OCI-M2 (cell line): Measurements from ENCODE around the gene RAPGEF2.
A peak's percentile ranks its signal among the peaks of the same experiment; 100 is the strongest.
"Not testable (repeated sequence)": the region's sequence is repeated elsewhere in the genome, so short reads cannot be mapped to it uniquely, and the experiment has no call there.

Experiments
- DNase-seq: peaks from one replicate; lab custom pipeline; 2025; ENCODE audit not compliant: unreplicated experiment; lab: John Stamatoyannopoulos, UW

Gene RAPGEF2, protein sequence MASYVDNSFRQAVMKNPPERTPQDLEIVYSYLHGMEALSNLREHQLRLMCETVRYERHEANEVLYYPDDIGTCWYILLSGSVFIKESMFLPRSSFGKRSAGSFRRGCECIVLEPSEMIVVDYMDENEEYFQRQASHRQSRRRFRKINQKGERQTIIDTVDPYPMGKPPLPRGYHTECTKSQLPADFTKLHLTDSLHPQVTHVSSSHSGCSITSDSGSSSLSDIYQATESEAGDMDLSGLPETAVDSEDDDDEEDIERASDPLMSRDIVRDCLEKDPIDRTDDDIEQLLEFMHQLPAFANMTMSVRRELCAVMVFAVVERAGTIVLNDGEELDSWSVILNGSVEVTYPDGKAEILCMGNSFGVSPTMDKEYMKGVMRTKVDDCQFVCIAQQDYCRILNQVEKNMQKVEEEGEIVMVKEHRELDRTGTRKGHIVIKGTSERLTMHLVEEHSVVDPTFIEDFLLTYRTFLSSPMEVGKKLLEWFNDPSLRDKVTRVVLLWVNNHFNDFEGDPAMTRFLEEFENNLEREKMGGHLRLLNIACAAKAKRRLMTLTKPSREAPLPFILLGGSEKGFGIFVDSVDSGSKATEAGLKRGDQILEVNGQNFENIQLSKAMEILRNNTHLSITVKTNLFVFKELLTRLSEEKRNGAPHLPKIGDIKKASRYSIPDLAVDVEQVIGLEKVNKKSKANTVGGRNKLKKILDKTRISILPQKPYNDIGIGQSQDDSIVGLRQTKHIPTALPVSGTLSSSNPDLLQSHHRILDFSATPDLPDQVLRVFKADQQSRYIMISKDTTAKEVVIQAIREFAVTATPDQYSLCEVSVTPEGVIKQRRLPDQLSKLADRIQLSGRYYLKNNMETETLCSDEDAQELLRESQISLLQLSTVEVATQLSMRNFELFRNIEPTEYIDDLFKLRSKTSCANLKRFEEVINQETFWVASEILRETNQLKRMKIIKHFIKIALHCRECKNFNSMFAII (N-terminal part only)

DNA sequence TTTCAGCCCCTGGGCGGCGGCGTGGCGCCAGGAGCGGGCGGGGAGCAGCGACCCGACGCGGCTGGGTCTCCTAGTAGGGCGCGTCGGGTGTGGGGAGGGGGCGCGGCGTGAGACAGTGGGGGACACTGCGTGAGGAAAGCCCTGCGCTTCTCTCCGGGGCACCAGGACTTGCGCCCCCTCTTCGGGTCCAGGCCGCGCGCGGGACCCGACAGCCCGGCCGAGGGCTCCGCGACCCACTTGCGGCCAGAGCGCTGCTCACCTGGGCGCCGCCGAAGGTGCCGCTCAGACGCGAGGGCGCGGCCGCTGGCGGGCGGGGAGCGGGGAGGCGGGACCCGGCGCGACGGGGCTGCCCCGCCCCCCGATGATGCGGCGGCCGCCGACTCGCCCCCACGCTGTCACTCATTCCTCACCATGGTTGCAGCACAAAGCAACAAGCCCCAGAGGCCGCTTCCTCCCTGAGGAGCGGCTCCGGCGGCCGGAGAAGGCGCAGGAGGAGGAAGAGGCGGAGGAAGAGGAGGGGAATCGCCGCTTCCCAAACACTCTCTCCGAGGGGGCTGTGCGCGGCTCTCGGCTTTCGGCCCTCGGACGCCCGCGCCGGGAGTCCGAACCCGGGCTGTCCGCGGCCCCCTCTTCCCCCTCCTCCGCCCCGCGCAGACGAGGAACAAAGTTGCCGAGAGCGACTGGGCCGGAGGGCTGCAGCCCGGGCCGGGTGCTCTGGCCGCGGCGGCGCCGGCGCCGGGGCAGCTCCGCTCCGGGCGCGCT lies at the start of gene RAPGEF2:
TSS of gene RAPGEF2 (plus strand) at position 458 of the 762 bp plus-strand sequence. CDS start 1,084 bp downstream, outside the sequence.
- peak; percentile 10 for DNase-seq

- no peak for DNase-seq
Measured at GRCh38 chr4:159055833-159056232, 47.0 kb upstream of the RAPGEF2 start.

GRCh38 chr4:159060161-159060560 lies 42.7 kb upstream of the RAPGEF2 start:
- DNase-seq, result no peak

- no peak for DNase-seq
Measured at GRCh38 chr4:159062381-159062780, 40.5 kb upstream of the RAPGEF2 start.

DNA sequence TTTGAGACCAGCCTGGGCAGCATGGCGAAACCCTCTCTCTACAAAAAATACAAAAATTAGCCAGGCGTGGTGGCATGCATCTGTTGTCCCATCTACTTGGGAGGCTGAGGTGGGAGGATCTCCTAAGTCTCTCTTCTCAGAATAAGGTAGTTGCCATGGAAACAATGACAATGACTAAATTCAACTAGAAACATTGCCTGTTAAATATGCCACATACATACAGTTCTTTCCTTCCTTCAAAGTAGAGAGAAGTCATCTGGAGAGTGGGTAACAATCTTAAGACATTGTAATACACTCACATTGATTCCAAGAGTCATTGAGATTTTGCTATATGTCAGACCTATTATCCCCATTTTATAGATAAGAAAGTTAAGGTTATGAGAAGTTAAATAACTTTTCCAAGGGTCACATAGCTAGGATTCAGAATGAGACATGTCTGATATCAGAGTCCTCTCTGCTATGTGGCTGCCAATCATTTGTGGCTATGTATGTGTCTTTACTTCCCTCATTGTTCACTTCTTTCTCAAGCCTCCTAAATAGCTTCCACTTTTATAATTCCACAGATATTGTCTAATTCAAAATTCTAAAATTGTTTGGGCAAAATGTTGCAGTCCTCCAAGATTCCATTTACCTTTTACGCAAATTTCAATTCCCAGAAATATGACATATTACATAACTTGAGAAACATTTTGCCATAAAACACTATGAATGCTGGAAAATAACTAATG lies 37.2 kb upstream of the RAPGEF2 start:
- DNase-seq, result no peak

- not testable (repeated sequence) for DNase-seq
Measured at GRCh38 chr4:159068139-159068538, 34.7 kb upstream of the RAPGEF2 start.

DNA sequence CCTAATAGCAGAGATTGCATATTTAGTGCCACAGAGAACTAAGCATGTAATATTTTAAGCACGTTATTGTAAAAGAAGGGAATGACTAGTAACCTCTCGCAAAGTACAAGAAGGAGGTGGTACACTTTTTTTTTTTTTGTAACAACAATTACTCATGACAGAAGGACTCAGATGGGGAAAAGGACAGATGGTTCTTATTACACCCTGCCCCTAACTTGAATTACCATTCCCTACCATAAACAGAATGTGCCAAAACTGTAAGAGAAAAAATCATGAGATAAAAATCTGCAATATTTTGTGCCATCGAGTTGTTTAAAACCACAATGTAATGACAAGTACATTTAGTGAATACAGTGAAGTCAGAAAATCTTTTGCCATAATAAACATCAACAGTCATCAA lies 33.0 kb upstream of the RAPGEF2 start:
- DNase-seq, result no peak

DNA sequence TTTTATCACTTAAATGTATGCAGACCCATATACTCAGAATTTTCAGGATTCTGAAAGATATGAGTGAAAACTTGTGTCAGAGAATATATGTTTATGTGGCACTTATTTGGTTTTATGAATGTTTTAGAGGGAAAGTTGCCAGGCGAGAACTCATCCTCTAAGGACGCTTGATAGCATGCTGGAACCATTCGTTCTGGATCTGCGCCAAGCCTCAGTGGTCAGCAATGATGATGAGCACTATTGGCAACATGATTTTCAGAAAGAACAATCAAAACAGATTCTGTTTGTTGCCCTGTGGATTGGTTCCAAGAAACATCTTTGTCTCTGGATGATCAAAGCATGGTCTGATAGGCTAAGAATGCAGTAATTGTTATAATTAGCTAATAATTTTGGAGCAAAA lies 32.1 kb upstream of the RAPGEF2 start:
- no peak for DNase-seq

DNA sequence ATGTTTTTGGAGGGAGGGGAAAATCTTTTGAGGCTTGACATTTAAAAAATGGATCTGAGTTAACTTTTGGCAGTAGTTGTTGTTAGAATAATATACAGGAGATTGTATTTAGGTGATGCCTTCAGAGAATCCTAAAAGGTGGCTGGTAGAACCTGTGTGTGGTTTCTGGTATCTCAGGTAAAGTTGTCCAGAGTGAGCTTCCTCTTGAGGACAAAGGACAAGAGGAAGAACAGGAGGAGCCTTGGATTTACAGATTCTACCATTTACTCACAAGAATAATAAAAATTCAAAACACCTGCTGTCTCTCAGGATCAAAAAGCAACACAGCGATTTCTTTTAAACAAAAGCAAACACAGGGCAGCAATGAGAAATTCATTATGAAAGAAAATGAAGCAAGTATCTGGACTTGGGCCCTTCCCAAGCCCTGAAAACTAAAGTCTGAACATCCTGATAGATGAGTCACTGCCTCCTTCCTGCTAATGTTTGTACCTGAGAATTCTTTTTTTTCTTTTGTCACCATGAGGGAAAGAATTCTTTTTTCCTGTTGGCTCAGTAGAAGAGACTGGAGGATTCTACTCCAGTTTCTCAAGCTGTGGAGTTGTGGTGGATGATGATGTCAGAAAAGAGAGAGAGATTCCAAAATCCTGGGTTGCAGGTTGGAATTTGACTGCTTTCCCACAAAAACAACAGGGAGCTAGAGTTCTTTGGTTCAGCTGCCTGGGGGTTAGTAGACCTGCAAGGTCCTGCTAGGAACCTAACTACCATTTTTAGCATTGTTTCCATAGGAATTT lies 31.5 kb upstream of the RAPGEF2 start:
- no peak for DNase-seq

GRCh38 chr4:159071969-159072765 lies 30.7 kb upstream of the RAPGEF2 start:
- DNase-seq, result no peak

GRCh38 chr4:159075531-159075932 lies 27.3 kb upstream of the RAPGEF2 start:
- DNase-seq, result no peak

DNA sequence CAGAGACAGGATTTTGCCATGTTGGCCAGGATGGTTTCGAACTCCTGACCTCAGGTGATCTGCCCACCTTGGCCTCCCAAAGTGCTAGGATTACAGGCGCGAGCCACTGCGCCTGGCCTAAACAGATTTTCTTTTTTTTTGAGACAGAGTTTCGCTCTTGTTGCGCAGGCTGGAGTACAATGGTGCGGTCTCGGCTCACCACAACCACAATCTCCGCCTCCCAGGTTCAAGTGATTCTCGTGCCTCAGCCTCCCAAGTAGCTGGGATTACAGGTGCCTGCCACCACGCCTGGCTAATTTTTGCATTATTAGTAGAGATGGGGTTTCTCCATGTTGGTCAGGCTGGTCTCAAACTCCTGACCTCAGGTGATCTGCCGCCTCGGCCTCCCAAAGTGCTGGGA lies 25.9 kb upstream of the RAPGEF2 start:
- DNase-seq, result not testable (repeated sequence)

DNA sequence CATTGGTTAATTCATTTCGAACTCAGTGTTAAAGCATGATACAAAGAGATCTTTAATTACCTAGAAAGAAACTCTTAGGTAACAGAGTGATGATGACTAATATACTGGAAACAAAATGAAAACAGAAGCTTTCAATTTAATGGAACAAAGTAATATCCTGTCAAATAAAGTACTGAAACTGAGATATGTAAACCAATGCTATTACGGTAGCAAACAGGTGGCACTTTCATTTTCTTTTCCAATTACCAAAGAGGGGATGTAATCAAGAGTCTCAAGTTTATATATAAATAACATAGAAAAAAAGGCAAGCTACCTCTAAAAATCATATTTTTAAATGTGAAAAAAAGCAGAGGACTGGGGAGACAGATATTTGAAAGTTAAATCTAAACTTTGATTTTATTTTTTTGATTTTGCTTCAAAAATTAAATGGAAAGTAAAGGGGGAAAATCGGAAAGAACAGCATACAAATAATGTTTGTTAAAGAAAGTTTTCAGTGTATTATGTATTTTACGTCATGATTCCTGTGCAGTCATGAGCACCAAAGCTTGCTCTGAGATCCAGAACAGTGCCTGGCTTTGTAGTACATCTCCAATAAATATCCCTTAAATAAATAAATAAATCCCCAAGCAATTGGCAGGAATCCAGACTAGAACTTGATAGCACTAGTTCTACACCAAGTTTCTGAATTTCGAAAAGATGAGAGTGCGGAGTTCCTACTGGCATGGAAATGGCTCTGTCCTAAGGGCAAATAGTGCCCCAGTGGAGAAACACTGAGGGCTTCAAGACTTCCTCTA lies 25.0 kb upstream of the RAPGEF2 start:
- DNase-seq, result no peak

DNA sequence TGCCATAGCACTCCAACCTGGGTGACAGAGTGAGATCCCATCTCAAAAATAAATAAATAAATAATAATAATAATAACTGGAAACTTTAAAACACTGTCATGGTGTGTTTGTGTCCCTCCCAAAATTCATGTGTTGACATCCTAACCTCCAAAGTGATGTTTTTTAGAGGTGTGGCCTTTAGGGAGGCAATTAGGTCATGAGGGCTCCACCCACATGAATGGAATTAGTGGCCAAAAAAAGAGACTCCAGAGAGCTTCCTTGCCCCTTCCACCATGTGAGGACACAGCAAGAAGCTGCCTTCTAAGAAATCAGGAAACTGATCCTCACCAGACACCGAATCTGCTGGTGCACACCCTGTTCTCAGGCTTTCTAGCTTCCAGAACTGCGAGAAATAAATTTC lies 23.8 kb upstream of the RAPGEF2 start:
- no peak for DNase-seq

DNA sequence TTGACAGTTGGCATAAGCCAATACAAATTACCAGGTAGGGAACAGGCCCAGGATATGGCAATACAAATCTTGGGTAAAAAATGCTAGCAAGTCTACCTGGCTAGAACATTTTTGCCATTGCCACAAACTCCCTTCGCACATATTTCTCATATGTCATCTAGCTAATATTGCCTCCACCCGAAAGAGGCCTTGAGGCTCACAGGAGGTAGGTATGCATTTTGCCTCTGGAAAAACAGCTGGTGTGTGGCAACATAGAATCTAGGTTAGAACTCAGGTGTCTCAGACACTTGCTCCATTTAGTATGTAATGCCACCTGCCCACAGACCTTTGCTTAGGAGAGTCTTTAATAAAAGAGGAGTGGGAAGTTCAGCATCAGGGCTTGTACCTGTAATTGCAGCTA lies 16.3 kb upstream of the RAPGEF2 start:
- no peak for DNase-seq

- DNase-seq, result no peak
Measured at GRCh38 chr4:159090255-159090654, 12.6 kb upstream of the RAPGEF2 start.

GRCh38 chr4:159094156-159094555 lies 8.7 kb upstream of the RAPGEF2 start:
- DNase-seq, result not testable (repeated sequence)

DNA sequence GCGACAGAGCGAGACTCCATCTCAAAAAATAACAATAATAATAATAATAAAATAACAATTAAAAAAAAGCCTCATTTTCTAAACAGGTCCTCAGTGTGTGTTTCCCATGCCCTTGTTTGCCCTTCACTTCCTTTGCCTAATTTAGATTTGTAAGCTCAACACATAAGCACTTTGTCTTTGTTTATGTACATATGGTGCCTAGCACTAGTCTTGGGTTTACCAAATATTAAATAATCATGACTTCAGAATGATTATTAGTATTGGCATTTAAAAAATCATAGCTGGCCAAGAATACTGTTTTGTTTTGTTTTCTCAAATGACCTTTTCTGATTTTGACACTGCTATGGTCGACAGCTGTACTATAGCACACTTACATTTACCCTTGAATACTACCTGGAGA lies 6.4 kb upstream of the RAPGEF2 start:
- DNase-seq, result no peak
